Natural killer cell treated with Interleukin-12 subunit alpha and Interleukin-12 subunit beta and Interleukin-15 and Interleukin-18, amount 100 ng/mL, for 72 hours (primary cell): ENCODE results near the gene GABBR2. TPM values are rescaled to one million over a fixed set of nuclear protein-coding genes. Genes with fewer than 3 reads are reported as not detected.
A peak's percentile ranks its signal among the peaks of the same experiment; 100 is the strongest.
"Not testable (repeated sequence)": the region's sequence is repeated elsewhere in the genome, so short reads cannot be mapped to it uniquely, and the experiment has no call there.

Experiments
- ATAC-seq, 2 donors: fragments of 150-1000 bp; cut with Tn5 transposase in 1 of 2; sonication (Bioruptor Pico), chemical (Tn5 transposase) in 1 of 2; 2 replicates each; pipeline ENCODE4 v1.10.0; 2021
- DNase-seq: peaks from one replicate; pipeline ENCODE4 v3.0.0; 2022; ENCODE audit warnings: low spot score
- H3K27ac Mint-ChIP-seq, 2 donors: 1 replicate in 1 of 2; 2 replicates in 1 of 2; pipeline ENCODE4 v1.8.0; 2022; ENCODE audit warnings: mixed read lengths in 2 of 2, mild to moderate bottlenecking in 1 of 2, moderate library complexity in 1 of 2
- H3K27me3 Mint-ChIP-seq, 2 donors: 1 replicate in 1 of 2; 2 replicates in 1 of 2; pipeline ENCODE4 v1.8.0; 2022; ENCODE audit warnings: mixed read lengths in 2 of 2
- H3K36me3 Mint-ChIP-seq: one replicate; pipeline ENCODE4 v1.8.0; 2022; ENCODE audit warnings: mixed read lengths
- H3K4me1 Mint-ChIP-seq, 2 donors: 1 replicate in 1 of 2; 2 replicates in 1 of 2; pipeline ENCODE4 v1.8.0; 2022; ENCODE audit warnings: low read depth in 2 of 2, mixed read lengths in 2 of 2, mild to moderate bottlenecking in 1 of 2
- H3K4me3 Mint-ChIP-seq: one replicate; pipeline ENCODE4 v1.8.0; 2022; ENCODE audit warnings: mixed read lengths
- H3K9me3 Mint-ChIP-seq: 2 replicates; pipeline ENCODE4 v1.8.0; 2022; ENCODE audit warnings: mixed read lengths
- total RNA-seq, 2 donors: library from RNA; stranded (reverse); gene quantifications; one replicate each; pipeline ENCODE4 v1.2.3, GENCODE V29; 2022

The GABBR2 gene
- total RNA-seq, 2 donors from 2014 or later = not detected

DNA sequence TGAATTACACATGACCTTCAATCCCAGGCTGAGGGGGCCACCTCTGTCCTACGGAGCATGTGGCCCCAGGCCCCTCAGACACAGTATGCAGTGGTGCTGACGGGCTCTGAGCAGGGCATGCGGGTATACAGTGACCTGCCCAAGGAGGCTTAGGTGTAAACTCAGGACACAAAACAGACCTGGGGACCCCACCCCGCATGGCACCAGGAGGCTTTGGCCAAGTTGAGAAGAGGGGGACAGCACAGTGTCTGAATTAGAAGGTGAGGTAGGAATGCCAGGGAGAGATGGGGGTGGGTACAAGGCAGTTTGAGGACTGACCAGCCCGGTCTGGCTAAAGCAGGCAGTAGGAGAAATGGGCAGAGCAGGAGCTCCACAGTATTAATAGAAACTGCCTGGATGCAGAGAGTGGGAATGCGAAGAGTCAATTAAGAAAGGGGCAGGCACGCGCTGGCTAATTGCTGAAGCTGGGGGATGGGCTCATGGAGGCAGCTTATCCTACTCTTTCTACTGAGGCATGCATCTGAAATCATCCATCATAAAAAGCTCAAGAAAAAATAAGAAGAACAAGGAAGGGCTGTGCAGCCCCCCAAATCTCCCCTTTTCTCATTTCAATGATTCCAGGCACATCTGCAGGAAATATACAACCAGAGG is 109.0 kb downstream of the GABBR2 start:
- H3K4me3 Mint-ChIP-seq = no peak overlapping the region
- ATAC-seq = no peak
- no peak overlapping the region for H3K27ac Mint-ChIP-seq
- no peaks in the 10 kb centered on the region for H3K36me3 Mint-ChIP-seq
- no peaks in the 10 kb centered on the region for H3K4me1 Mint-ChIP-seq
- DNase-seq = no peak
- no peaks in the 10 kb centered on the region for H3K9me3 Mint-ChIP-seq
- H3K27me3 Mint-ChIP-seq = peaks cover 5 to 12% of the 10 kb centered on the region in 2 donors

- H3K4me1 Mint-ChIP-seq = no peaks in the 10 kb centered on the region
- DNase-seq = no peak
- no peaks in the 10 kb centered on the region for H3K36me3 Mint-ChIP-seq
- no peak for ATAC-seq
- H3K27me3 Mint-ChIP-seq = peaks cover 5 to 12% of the 10 kb centered on the region in 2 donors
- no peaks in the 10 kb centered on the region for H3K9me3 Mint-ChIP-seq
- H3K27ac Mint-ChIP-seq = no peak overlapping the region
- no peak overlapping the region for H3K4me3 Mint-ChIP-seq
Measured at GRCh38 chr9:98598861-98599260, 109.9 kb downstream of the GABBR2 start.

GRCh38 chr9:98597236-98597771 is 111.4 kb downstream of the GABBR2 start:
- peaks cover 5 to 9% of the 10 kb centered on the region in 2 donors for H3K27me3 Mint-ChIP-seq
- H3K9me3 Mint-ChIP-seq = no peaks in the 10 kb centered on the region
- ATAC-seq (no peak), DNase-seq (no peak)
- no peaks in the 10 kb centered on the region for H3K4me1 Mint-ChIP-seq
- H3K4me3 Mint-ChIP-seq = no peak overlapping the region
- no peak overlapping the region for H3K27ac Mint-ChIP-seq
- no peaks in the 10 kb centered on the region for H3K36me3 Mint-ChIP-seq

DNA sequence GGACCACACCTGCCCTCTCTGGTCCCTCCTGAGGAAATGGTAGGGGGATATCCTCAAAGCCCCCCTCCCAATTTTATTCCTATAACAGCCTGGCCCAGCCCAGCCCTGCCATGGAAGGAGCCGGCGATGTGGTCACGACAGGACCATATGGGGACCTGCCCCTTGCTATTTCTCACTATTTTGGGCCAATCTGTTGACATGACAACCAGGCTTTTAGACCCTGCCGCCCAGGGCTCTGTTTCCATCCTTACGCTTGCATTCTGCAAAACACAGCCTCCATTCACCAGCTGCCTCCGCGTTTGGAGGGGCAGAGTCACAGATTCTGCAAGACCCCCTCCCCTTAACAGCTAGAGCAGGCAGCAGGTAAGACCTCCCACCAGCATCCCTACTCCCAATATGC is 112.2 kb downstream of the GABBR2 start:
- DNase-seq = no peak
- Mint-ChIP-seq H3K27me3 (peaks cover 5 to 9% of the 10 kb centered on the region in 2 donors), H3K9me3 (no peaks in the 10 kb centered on the region), H3K27ac (no peak overlapping the region), H3K4me1 (no peaks in the 10 kb centered on the region), H3K4me3 (no peak overlapping the region), H3K36me3 (no peaks in the 10 kb centered on the region)
- ATAC-seq = no peak

- no peaks in the 10 kb centered on the region for H3K36me3 Mint-ChIP-seq
- H3K4me3 Mint-ChIP-seq = no peak overlapping the region
- H3K9me3 Mint-ChIP-seq = no peaks in the 10 kb centered on the region
- DNase-seq = no peak
- no peak for ATAC-seq
- H3K4me1 Mint-ChIP-seq = no peaks in the 10 kb centered on the region
- peaks cover 13 to 14% of the 10 kb centered on the region in 2 donors for H3K27me3 Mint-ChIP-seq
- H3K27ac Mint-ChIP-seq = no peak overlapping the region
Measured at GRCh38 chr9:98594546-98595160, 114.1 kb downstream of the GABBR2 start.

GRCh38 chr9:98593354-98594253 is 115.1 kb downstream of the GABBR2 start:
- Mint-ChIP-seq H3K27ac (no peak overlapping the region), H3K36me3 (no peaks in the 10 kb centered on the region), H3K4me1 (no peaks in the 10 kb centered on the region), H3K9me3 (no peaks in the 10 kb centered on the region), H3K27me3 (peaks cover 10 to 16% of the 10 kb centered on the region in 2 donors), H3K4me3 (no peak overlapping the region)
- ATAC-seq (peak in 1 of 2 donors; percentile 46), DNase-seq (no peak)

GRCh38 chr9:98591696-98592095 is 117.0 kb downstream of the GABBR2 start:
- no peaks in the 10 kb centered on the region for H3K9me3 Mint-ChIP-seq
- no peak overlapping the region for H3K4me3 Mint-ChIP-seq
- ATAC-seq (no peak), DNase-seq (no peak)
- H3K27me3 Mint-ChIP-seq = peaks cover 19% of the 10 kb centered on the region in 2 donors
- no peaks in the 10 kb centered on the region for H3K36me3 Mint-ChIP-seq
- H3K4me1 Mint-ChIP-seq = no peaks in the 10 kb centered on the region
- no peak overlapping the region for H3K27ac Mint-ChIP-seq

GRCh38 chr9:98590101-98590500 is 118.6 kb downstream of the GABBR2 start:
- no peak overlapping the region for H3K4me3 Mint-ChIP-seq
- H3K36me3 Mint-ChIP-seq = no peaks in the 10 kb centered on the region
- no peak for ATAC-seq
- peaks cover under 1 to 1% of the 10 kb centered on the region in 2 donors for H3K4me1 Mint-ChIP-seq
- no peak for DNase-seq
- no peaks in the 10 kb centered on the region for H3K9me3 Mint-ChIP-seq
- peaks cover 19 to 22% of the 10 kb centered on the region in 2 donors for H3K27me3 Mint-ChIP-seq
- H3K27ac Mint-ChIP-seq = no peak overlapping the region

DNA sequence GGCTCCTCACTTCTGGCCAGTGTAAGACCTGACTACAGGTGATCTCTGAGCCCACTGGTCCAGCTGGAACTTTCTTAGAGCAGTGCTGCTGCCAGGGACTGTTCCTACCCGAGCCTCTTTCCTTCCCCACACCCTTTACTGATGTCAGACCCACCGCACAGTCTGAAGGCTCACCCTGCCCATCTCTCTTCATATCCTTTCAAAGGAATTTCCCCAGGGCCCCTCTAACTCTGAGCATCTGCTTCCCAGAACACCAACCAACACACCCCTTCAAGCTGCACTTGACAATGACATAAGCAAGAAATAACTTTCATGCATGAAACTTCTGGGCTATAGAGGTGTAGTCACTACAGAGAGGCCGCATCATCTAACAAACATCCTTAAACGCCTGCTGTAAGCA is 119.6 kb downstream of the GABBR2 start:
- Mint-ChIP-seq H3K36me3 (no peaks in the 10 kb centered on the region), H3K4me3 (no peak overlapping the region), H3K4me1 (peaks cover 9 to 10% of the 10 kb centered on the region in 2 donors), H3K27me3 (peaks cover 19 to 22% of the 10 kb centered on the region in 2 donors), H3K27ac (no peak overlapping the region), H3K9me3 (no peaks in the 10 kb centered on the region)
- ATAC-seq = no peak
- DNase-seq = no peak

- H3K9me3 Mint-ChIP-seq, DNase-seq, ATAC-seq, H3K36me3 Mint-ChIP-seq: not testable (repeated sequence)
- peak overlapping the region; percentile 37 for H3K4me3 Mint-ChIP-seq
- H3K27me3 Mint-ChIP-seq = peaks cover 21 to 22% of the 10 kb centered on the region in 2 donors
- peak overlapping the region; percentile 51 to 54 for H3K27ac Mint-ChIP-seq
- H3K4me1 Mint-ChIP-seq = peaks cover 28 to 32% of the 10 kb centered on the region in 2 donors
Measured at GRCh38 chr9:98584853-98585438, 123.8 kb downstream of the GABBR2 start.

GRCh38 chr9:98584059-98584458 is 124.7 kb downstream of the GABBR2 start:
- Mint-ChIP-seq H3K4me3 (peak overlapping the region; percentile 21), H3K27me3 (peaks cover 23 to 31% of the 10 kb centered on the region in 2 donors), H3K27ac (peak overlapping the region in 1 of 2 donors; percentile 54), H3K9me3 (no peaks in the 10 kb centered on the region), H3K4me1 (peaks cover 28 to 32% of the 10 kb centered on the region in 2 donors), H3K36me3 (no peaks in the 10 kb centered on the region)
- ATAC-seq (peak; percentile 80 to 92), DNase-seq (no peak)

- peak in 1 of 2 donors; percentile 6 for ATAC-seq
- Mint-ChIP-seq H3K36me3 (peaks cover 4% of the 10 kb centered on the region), H3K4me3 (peak overlapping the region; percentile 21), H3K27me3 (peaks cover 28 to 37% of the 10 kb centered on the region in 2 donors), H3K9me3 (no peaks in the 10 kb centered on the region), H3K4me1 (peaks cover 28 to 32% of the 10 kb centered on the region in 2 donors), H3K27ac (peak overlapping the region in 1 of 2 donors; percentile 54)
- no peak for DNase-seq
Measured at GRCh38 chr9:98583417-98583816, 125.3 kb downstream of the GABBR2 start.

DNA sequence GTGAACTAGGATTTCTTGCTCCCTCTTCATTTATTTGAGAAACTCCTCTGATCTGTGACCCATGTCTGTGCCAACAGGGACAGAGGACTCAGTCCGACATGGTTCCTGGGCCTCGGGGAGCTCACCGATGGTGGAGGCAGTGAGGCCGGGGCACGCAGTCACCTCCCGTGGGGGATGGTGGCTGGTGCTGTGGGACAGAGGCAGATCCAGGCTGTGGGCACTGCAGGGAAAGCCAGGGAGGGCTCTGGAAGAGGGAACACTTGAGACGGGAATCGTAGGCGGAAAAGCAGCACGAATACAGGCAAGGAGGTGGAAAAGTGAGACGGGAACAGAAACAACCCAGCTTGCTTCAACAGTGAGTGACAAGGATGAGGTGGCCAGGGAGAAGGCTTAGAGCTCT is 127.8 kb downstream of the GABBR2 start:
- DNase-seq = no peak
- Mint-ChIP-seq H3K36me3 (peaks cover 6% of the 10 kb centered on the region), H3K4me1 (peaks cover 39 to 48% of the 10 kb centered on the region in 2 donors), H3K4me3 (no peak overlapping the region), H3K27me3 (peaks cover 37 to 45% of the 10 kb centered on the region in 2 donors), H3K27ac (no peak overlapping the region), H3K9me3 (no peaks in the 10 kb centered on the region)
- no peak for ATAC-seq
